GM12892 (cell line): ENCODE measurements around the gene ZNF197.

ENCODE experiments used
- POLR2A ChIP-seq: IDR thresholded peaks from 2 replicates; pipeline ENCODE4 v1.6.1; 2011; ENCODE audit warnings: low read depth, low read length, control low read depth
- POLR2AphosphoS5 ChIP-seq: IDR thresholded peaks from 2 replicates; pipeline ENCODE4 v1.6.1; 2011; ENCODE audit warnings: low read depth, low read length, control low read depth

DNA sequence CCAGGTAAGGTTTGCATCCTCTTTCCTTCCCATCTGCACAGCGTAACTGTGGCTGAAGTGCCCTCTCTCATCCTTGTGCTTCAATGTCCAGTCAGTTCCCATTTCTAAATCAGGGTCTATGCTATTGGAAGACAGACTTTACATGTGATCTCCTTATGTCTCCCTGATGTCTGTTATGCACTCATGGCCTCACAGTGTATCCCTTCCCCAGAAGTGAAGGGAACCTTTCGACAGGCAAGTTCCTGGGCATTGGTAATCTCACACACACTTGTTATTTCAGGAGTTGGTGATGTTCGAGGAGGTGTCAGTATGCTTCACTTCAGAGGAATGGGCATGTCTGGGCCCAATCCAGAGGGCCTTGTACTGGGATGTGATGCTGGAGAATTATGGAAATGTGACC lies 7.4 kb downstream of the ZNF197 start:
- TF ChIP-seq POLR2A (no peak), POLR2AphosphoS5 (no peak)
